HepG2 (cell line): ENCODE results near the gene LCORL. TPM values are rescaled to one million over a fixed set of nuclear protein-coding genes. Genes with fewer than 3 reads are reported as not detected.

Source experiments
- HDAC2 ChIP-seq: sonication (generic); formaldehyde crosslinking; IDR thresholded peaks from 2 replicates; pipeline ENCODE4 v1.4.0; 2020; ENCODE audit warnings: missing genetic modification reagents
- SRSF4 ChIP-seq: fragments of 200-400 bp; formaldehyde crosslinking; IDR thresholded peaks from one replicate; pipeline ENCODE4 v1.6.1; 2018; ENCODE audit warnings: mild to moderate bottlenecking, low read depth, low read length, moderate library complexity; ENCODE audit not compliant: poor library complexity, severe bottlenecking
- SSRP1 ChIP-seq: IDR thresholded peaks from 2 replicates; pipeline ENCODE4 v1.6.1; 2016; ENCODE audit warnings: control low read depth
- SYNCRIP ChIP-seq: fragments of 200-400 bp; formaldehyde crosslinking; IDR thresholded peaks from 2 replicates; pipeline ENCODE4 v1.6.1; 2018; ENCODE audit warnings: mild to moderate bottlenecking, low read depth, low read length; ENCODE audit not compliant: insufficient read depth
- TAF1 ChIP-seq: sonication (generic); formaldehyde crosslinking; IDR thresholded peaks from 2 replicates; pipeline ENCODE4 v1.4.0; 2020; ENCODE audit warnings: missing genetic modification reagents
- ZFP82 ChIP-seq: sonication (generic); formaldehyde crosslinking; IDR thresholded peaks from 2 replicates; pipeline ENCODE4 v1.5.1; 2020; ENCODE audit warnings: mild to moderate bottlenecking, missing genetic modification reagents, borderline replicate concordance
- ZMYM3 ChIP-seq: sonication (generic); formaldehyde crosslinking; IDR thresholded peaks from 2 replicates; pipeline ENCODE4 v1.5.1; 2020; ENCODE audit warnings: mild to moderate bottlenecking, missing genetic modification reagents
- ZNF224 ChIP-seq: sonication (generic); formaldehyde crosslinking; IDR thresholded peaks from 2 replicates; pipeline ENCODE4 v1.5.0; 2020; ENCODE audit warnings: mild to moderate bottlenecking, missing genetic modification reagents
- ZNF598 ChIP-seq: sonication (generic); formaldehyde crosslinking; IDR thresholded peaks from 2 replicates; pipeline ENCODE4 v1.5.1; 2020; ENCODE audit warnings: mild to moderate bottlenecking, missing genetic modification reagents, borderline replicate concordance
- ZNF83 ChIP-seq: sonication (generic); formaldehyde crosslinking; IDR thresholded peaks from 2 replicates; pipeline ENCODE4 v1.4.0; 2020; ENCODE audit warnings: missing genetic modification reagents, mild to moderate bottlenecking, borderline replicate concordance
- ZNF878 ChIP-seq: sonication (generic); formaldehyde crosslinking; IDR thresholded peaks from 2 replicates; pipeline ENCODE4 v1.8.1; 2023; ENCODE audit warnings: mild to moderate bottlenecking, missing genetic modification reagents, moderate library complexity
- polyA plus RNA-seq, 8 experiments: library from polyadenylated mRNA; depleted of rRNA in 3 of 8; stranded (reverse) in 7 of 8; unstranded in 1 of 8; fragments of >200 nt; fragmentation: Illumina TruSeq in 4 of 8; extraction: Trizol in 4 of 8; gene quantifications; 2 replicates each; pipeline versions ENCODE4 v1.2.1 to v1.2.3, GENCODE V29; 2011 to 2016; ENCODE audit warnings: low read depth in 4 of 8, missing spikeins in 1 of 8, mixed read lengths in 1 of 8; ENCODE audit not compliant: insufficient read depth in 1 of 8
- total RNA-seq, 5 experiments: library from RNA; depleted of rRNA; stranded (reverse); fragments of >200 nt; fragmentation: Illumina TruSeq; extraction: Trizol; gene quantifications; 2 replicates each; pipeline ENCODE4 v1.2.3, GENCODE V29; 2016; ENCODE audit warnings: low read depth in 1 of 5
- TF ChIP-seq, protein P1 (sequence below): sonication (generic); formaldehyde crosslinking; IDR thresholded peaks from 2 replicates; pipeline ENCODE4 v1.4.0; 2020; ENCODE audit warnings: missing genetic modification reagents
- TF ChIP-seq, protein P2 (sequence below): sonication (generic); formaldehyde crosslinking; IDR thresholded peaks from 2 replicates; pipeline ENCODE4 v1.9.0; 2022; ENCODE audit warnings: missing genetic modification reagents, mild to moderate bottlenecking, borderline replicate concordance
- TF ChIP-seq, protein P3 (sequence below): sonication (generic); formaldehyde crosslinking; IDR thresholded peaks from 2 replicates; pipeline ENCODE4 v1.9.0; 2021; ENCODE audit warnings: missing genetic modification reagents, mild to moderate bottlenecking, borderline replicate concordance
- TF ChIP-seq, protein P4 (sequence below): sonication (generic); formaldehyde crosslinking; IDR thresholded peaks from 2 replicates; pipeline ENCODE4 v1.4.0; 2020; ENCODE audit warnings: low read depth, missing genetic modification reagents
- TF ChIP-seq, protein P5 (sequence below): sonication (generic); formaldehyde crosslinking; IDR thresholded peaks from 2 replicates; pipeline ENCODE4 v1.8.0; 2022; ENCODE audit warnings: mild to moderate bottlenecking, missing genetic modification reagents

Gene LCORL
- total and polyA plus RNA-seq, 2 of the 13 experiments (the other 11 are each of a cell fraction or from before 2014, with no cell fraction given): 5.3 to 14.5 TPM

DNA sequence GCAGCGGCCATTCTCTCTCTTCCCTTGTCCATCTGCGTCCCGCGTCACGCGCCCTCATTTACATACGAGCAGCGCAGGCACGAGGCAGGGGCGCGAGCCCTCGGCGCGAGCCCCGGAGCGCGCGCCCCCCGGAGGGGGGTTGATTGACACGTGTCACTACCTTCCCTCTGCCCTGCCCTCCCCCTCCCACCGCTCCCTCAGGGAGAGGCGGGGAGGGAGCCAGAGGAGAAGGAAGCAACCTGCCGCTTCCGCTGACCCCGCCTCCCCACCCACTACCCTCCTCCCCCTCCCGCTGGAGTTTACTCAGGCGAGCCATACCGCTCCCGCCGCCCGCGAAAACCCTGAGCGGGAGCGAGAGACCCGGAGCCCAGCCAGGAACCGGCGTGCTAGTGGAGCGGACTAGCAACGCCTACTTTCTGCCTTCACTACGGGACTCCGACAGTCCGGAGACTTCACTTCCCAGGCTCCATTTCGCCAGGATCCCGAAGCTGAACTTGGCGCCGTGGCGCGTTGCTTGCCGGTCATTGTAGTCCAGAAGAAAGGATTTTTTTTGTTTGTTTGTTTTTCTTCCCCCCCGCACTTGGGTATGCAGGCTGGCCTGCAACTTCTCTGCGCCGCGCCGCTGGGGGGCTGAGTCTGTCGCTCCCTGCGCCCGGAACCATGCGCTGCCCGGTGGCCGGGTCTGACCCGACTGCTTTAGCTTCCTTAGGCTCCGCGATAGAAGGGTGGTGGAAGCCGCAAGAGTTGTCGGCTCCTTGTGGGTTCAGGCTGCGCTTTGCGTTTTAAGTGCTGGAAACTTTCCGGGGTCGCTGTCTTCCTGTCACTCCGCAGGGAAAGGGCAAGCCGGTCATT is at the start of gene LCORL (continued):
- TF ChIP-seq SRSF4 (no peak), SSRP1 (CRISPR knock-in tag) (no peak; the same call in 1 of the 2 replicates), TAF1 (CRISPR knock-in tag) (no peak; the same call in 1 of the 2 replicates), ZMYM3 (CRISPR knock-in tag) (no peak), ZNF224 (no peak), ZNF598 (CRISPR knock-in tag) (no peak), ZNF83 (CRISPR knock-in tag) (peak; percentile 62; the same call in 1 of the 2 replicates), ZFP82 (CRISPR knock-in tag) (no peak), SYNCRIP (no peak), HDAC2 (CRISPR knock-in tag) (no peak), ZNF878 (CRISPR knock-in tag) (0 out of 2 replicates have a peak, but pooled peaks have one; percentile 64)
- TF ChIP-seq, protein P1, sequence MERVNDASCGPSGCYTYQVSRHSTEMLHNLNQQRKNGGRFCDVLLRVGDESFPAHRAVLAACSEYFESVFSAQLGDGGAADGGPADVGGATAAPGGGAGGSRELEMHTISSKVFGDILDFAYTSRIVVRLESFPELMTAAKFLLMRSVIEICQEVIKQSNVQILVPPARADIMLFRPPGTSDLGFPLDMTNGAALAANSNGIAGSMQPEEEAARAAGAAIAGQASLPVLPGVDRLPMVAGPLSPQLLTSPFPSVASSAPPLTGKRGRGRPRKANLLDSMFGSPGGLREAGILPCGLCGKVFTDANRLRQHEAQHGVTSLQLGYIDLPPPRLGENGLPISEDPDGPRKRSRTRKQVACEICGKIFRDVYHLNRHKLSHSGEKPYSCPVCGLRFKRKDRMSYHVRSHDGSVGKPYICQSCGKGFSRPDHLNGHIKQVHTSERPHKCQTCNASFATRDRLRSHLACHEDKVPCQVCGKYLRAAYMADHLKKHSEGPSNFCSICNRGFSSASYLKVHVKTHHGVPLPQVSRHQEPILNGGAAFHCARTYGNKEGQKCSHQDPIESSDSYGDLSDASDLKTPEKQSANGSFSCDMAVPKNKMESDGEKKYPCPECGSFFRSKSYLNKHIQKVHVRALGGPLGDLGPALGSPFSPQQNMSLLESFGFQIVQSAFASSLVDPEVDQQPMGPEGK (CRISPR knock-in tag): peak; percentile 98
- TF ChIP-seq, protein P2, sequence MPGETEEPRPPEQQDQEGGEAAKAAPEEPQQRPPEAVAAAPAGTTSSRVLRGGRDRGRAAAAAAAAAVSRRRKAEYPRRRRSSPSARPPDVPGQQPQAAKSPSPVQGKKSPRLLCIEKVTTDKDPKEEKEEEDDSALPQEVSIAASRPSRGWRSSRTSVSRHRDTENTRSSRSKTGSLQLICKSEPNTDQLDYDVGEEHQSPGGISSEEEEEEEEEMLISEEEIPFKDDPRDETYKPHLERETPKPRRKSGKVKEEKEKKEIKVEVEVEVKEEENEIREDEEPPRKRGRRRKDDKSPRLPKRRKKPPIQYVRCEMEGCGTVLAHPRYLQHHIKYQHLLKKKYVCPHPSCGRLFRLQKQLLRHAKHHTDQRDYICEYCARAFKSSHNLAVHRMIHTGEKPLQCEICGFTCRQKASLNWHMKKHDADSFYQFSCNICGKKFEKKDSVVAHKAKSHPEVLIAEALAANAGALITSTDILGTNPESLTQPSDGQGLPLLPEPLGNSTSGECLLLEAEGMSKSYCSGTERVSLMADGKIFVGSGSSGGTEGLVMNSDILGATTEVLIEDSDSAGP (CRISPR knock-in tag): peak; percentile 74; the same call in 1 of the 2 replicates
- TF ChIP-seq, protein P3, sequence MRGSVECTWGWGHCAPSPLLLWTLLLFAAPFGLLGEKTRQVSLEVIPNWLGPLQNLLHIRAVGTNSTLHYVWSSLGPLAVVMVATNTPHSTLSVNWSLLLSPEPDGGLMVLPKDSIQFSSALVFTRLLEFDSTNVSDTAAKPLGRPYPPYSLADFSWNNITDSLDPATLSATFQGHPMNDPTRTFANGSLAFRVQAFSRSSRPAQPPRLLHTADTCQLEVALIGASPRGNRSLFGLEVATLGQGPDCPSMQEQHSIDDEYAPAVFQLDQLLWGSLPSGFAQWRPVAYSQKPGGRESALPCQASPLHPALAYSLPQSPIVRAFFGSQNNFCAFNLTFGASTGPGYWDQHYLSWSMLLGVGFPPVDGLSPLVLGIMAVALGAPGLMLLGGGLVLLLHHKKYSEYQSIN (CRISPR knock-in tag): no peak
- TF ChIP-seq, protein P4, sequence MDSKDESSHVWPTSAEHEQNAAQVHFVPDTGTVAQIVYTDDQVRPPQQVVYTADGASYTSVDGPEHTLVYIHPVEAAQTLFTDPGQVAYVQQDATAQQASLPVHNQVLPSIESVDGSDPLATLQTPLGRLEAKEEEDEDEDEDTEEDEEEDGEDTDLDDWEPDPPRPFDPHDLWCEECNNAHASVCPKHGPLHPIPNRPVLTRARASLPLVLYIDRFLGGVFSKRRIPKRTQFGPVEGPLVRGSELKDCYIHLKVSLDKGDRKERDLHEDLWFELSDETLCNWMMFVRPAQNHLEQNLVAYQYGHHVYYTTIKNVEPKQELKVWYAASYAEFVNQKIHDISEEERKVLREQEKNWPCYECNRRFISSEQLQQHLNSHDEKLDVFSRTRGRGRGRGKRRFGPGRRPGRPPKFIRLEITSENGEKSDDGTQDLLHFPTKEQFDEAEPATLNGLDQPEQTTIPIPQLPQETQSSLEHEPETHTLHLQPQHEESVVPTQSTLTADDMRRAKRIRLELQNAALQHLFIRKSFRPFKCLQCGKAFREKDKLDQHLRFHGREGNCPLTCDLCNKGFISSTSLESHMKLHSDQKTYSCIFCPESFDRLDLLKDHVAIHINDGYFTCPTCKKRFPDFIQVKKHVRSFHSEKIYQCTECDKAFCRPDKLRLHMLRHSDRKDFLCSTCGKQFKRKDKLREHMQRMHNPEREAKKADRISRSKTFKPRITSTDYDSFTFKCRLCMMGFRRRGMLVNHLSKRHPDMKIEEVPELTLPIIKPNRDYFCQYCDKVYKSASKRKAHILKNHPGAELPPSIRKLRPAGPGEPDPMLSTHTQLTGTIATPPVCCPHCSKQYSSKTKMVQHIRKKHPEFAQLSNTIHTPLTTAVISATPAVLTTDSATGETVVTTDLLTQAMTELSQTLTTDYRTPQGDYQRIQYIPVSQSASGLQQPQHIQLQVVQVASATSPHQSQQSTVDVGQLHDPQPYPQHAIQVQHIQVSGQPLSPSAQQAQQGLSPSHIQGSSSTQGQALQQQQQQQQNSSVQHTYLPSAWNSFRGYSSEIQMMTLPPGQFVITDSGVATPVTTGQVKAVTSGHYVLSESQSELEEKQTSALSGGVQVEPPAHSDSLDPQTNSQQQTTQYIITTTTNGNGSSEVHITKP (CRISPR knock-in tag): no peak
- TF ChIP-seq, protein P5, sequence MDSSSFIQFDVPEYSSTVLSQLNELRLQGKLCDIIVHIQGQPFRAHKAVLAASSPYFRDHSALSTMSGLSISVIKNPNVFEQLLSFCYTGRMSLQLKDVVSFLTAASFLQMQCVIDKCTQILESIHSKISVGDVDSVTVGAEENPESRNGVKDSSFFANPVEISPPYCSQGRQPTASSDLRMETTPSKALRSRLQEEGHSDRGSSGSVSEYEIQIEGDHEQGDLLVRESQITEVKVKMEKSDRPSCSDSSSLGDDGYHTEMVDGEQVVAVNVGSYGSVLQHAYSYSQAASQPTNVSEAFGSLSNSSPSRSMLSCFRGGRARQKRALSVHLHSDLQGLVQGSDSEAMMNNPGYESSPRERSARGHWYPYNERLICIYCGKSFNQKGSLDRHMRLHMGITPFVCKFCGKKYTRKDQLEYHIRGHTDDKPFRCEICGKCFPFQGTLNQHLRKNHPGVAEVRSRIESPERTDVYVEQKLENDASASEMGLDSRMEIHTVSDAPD (CRISPR knock-in tag): 0 out of 2 replicates have a peak, but pooled peaks have one; percentile 51
